ENCODE measurements around the gene TMC2.

DNA sequence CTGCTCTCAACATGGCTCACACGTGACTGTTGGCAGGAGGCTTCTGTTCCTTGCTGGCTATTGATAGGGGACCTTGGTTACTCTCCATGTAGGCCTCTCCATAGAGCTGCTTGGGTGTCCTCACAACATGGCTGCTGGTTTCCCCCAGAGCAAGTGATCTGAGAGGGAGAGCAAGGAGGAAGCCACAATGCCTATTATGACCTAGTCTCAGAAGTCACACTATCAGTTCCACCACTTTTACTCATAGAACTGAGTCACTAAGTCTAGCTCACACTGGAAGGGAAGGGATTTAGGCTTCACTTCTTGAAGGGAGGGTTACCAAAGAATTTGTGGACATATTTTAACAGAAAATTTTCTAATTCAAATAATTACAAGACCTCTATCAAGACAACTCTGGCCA is 107.3 kb downstream of the TMC2 start:
- TF ChIP-seq REST (IDR thresholded peaks at IDR 0.05; ENCODE audit: insufficient read depth in 1 of 2, low read depth in 2 of 2, low read length in 2 of 2) = no peak
- TF ChIP-seq TAF1 (IDR thresholded peaks at IDR 0.05; ENCODE audit: borderline replicate concordance, insufficient read depth, low read length) = no peak

Data from PFSK-1 (cell line).